GM13976 (cell line): Measurements from ENCODE around the gene CLDND2.
"Not testable (repeated sequence)": the region's sequence is repeated elsewhere in the genome, so short reads cannot be mapped to it uniquely, and the experiment has no call there.

Experiments
- DNase-seq: peaks from one replicate; pipeline ENCODE4 v3.0.0; 2012; ENCODE audit warnings: low spot score
- in situ Hi-C: fragments of 300-500 bp; cut with MboI; formaldehyde crosslinking; loops from one replicate; pipeline ENCODE4 v1.12.0; 2022; ENCODE audit warnings: low sequenced_read_pairs, mixed read lengths, inconsistent platforms; ENCODE audit not compliant: unreplicated experiment
- TF ChIP-seq, protein P1 (sequence below): IDR thresholded peaks from 2 replicates; pipeline ENCODE4 v1.5.1; 2012; ENCODE audit warnings: borderline replicate concordance, mild to moderate bottlenecking; ENCODE audit not compliant: insufficient read depth; ENCODE audit errors: extremely low read depth, missing control alignments, control extremely low read depth

Gene CLDND2

DNA sequence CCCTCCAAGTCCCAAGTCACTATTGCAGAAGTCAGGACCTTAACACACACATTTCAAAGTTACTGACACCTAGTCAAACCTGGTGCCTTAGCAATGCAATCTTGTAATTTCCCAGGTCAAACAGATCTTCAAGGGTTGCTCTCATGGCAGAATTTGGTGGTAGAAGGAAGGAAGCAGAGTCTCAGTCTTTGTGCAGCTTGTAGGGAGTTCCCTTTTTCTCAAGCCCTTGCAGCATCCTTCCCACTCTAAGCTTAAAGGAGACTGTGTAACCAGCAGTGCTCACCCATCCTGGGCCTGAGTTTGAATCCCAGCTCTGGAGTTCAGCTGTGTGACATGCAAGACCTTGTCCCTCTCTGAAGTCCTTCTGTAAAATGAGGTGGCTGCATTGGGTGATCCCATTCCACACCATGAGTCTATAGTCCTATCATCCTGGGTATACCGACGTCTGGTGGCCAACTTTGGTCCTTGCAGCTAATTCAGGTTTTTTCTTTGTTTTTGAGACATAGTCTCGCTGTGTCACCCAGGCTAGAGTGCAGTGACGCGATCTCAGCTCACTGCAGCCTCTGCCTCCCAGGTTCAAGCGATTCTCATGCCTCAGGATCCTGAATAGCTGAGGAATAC lies 38.8 kb upstream of the CLDND2 start:
- TF ChIP-seq, protein P1, sequence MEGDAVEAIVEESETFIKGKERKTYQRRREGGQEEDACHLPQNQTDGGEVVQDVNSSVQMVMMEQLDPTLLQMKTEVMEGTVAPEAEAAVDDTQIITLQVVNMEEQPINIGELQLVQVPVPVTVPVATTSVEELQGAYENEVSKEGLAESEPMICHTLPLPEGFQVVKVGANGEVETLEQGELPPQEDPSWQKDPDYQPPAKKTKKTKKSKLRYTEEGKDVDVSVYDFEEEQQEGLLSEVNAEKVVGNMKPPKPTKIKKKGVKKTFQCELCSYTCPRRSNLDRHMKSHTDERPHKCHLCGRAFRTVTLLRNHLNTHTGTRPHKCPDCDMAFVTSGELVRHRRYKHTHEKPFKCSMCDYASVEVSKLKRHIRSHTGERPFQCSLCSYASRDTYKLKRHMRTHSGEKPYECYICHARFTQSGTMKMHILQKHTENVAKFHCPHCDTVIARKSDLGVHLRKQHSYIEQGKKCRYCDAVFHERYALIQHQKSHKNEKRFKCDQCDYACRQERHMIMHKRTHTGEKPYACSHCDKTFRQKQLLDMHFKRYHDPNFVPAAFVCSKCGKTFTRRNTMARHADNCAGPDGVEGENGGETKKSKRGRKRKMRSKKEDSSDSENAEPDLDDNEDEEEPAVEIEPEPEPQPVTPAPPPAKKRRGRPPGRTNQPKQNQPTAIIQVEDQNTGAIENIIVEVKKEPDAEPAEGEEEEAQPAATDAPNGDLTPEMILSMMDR, result peak; percentile 51
- DNase-seq, result peak; percentile 63
- in situ Hi-C loops, result no loop called here

DNA sequence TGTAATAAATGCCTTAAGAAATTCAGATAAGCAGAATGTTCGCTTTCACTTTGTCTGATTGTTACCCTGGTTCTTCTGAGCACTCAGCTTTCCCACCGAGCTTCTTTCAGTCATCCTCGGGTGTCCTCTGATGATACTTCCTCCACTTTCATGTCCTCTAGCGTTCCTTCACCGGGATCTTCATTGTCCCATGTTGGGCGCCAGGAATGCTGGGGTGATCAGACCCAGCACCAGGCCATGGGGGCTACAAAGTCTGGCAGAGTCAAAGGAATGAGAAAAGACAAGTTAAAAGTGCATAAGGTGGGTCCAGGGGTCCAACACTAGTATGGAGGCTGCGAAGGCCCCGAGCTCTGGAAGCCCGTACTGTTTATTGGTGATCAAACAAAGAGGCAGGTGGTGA lies 33.3 kb upstream of the CLDND2 start:
- in situ Hi-C loops, result no loop called here

DNA sequence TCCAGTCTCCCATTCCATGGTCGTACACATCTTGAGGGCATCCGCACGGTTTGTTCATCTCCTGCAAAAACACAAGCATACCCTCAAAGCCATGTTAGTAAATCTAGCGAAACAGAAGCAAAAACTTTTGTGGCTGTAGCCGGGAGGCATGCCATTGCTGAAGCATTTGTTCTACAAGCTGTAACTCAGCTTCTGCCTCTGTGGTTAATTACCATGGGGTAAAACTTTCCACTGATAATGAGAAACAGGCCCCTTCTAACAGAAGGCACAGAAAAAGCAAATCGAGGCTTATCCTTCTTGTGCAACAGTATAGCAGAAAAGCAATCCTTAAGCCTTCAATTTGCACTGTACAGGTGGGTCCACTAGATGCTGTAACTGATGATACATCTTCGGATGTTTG lies 31.1 kb upstream of the CLDND2 start:
- DNase-seq, in situ Hi-C loops: not testable (repeated sequence)

More for the DNA sequence above, 33.3 kb upstream of the CLDND2 start:
- TF ChIP-seq, protein P1, result no peak
- DNase-seq, result no peak

DNA sequence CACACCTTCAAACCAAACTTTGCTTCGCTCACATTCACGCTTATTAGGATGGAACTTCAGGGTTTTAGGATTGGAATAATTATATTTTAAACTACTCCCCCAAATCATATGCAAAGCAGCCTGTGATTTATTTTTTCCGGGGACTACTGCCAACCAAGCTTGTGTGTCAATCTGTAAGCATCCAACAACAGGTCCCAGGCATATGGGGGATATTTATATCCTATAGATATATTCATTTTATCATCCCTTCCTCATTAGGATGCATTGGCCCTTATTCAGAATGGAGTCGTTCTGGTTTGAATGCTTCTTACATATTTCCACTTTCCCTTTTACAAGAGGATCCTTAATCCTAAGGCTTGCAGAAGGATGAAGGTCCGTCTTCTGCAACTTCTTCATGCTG lies 30.4 kb upstream of the CLDND2 start:
- in situ Hi-C loops, result no loop called here
- TF ChIP-seq, protein P1, result no peak
- DNase-seq, result no peak

DNA sequence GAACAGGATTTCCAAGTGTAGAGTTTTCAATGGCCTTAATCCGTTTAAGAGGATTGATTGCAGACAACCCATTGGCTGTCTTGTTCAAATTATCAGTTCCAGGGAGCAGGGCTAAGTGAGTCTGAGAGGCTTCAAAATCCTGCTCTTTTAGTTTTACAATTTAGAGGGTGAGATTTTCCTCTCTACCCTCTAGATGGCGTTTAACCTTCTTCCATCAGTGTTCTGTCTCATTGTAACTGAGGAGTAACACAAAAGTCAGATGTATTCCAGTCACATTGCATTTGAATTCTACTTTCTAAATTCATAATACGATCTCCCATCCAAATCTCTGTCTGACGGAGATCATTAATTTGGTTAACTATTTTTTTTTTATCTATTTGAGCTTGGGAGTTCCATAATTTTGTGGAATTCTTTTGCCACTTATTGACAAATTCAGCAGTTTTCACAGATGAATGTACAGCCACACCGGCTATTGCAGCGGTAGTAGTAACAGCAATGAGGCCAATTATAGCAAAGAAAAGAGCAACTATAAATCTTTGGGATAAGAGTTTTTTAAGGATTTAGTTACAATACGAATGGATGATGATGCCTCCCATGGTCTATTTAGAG lies 29.4 kb upstream of the CLDND2 start:
- DNase-seq, result no peak
- TF ChIP-seq, protein P1, result peak; percentile 44
- in situ Hi-C loops, result no loop called here

DNA sequence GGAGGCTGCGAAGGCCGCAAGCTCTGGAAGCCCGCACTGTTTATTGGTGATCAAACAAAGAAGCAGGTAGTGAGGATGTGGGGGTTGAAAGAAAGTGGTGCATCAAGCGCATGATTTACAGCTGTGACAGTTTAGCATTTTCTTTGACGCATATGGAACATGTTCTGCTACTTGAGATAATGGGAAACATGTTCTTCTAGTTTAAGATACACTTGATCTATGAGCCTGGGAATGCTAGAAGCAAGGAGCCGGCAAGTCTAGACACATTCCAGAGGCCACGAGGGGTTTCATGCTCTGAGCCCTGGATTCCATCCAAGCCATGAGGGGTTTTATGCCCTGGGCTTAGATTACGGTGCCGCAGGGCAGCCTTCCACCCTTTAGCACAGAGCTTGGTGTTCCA lies 28.6 kb upstream of the CLDND2 start:
- DNase-seq, in situ Hi-C loops: not testable (repeated sequence)

DNA sequence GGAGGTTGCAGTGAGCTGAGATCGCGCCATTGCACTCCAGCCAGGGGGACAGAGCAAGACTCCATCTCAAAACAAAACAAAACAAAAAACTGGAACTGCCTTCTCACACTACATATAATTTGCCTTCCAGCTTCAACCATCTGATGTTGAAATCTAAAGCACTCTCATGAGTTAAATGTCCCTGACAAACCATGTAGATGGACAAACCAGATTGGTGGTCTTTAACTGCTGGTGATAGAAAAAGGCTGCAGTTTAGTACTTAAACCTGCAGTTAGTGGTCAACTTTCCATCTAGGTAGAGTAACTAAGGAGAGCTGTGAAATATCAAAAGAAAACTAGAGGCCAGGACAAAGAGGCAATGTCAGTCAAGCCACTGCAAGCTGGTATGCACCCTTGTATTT lies 27.4 kb upstream of the CLDND2 start:
- in situ Hi-C loops, result no loop called here
- TF ChIP-seq, protein P1, result no peak
- DNase-seq, result no peak

DNA sequence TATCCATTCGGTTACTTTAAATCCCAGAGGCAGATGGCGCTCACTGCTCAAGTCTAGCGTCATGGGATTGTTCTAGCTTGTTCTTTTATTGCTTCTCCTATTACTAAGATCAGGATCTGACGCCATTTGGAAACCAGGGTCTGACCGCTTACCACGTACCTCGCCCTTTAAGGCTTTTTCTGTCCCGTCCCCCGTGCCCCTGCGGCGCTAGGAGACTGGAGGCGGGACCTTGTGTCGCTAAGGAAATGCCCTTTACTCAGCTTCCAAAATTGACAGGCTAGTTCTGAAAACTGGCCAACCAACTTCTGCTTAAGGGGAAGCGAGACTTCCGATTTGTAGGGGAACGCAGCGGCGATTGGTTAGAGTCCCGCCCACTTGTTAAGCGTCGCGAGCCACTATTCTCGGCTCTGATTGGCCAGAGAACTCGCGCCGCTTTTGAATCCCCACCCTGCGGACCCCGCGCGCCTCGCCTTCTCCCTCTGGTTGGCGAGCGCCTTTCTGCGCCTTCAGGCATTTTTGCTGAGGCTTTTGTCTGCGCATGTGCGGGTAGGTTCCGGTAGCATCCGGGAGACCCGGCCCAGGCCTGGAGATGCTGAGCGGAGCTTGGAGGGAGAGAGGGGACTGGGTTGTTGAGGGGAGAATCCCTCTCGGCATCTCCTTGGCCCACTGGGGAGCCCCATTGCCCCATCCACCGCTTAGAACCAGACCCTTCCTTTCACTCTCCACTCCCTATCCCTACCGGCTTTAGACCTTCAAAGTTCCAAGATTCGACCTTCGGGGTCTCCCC lies 25.4 kb upstream of the CLDND2 start:
- in situ Hi-C loops, result no loop called here
- peak; percentile 93 for DNase-seq
- TF ChIP-seq, protein P1, result no peak
